K562 (cell line): Measurements from ENCODE around the gene FBXW11. TPM values are rescaled to one million over a fixed set of nuclear protein-coding genes. Genes with fewer than 3 reads are reported as not detected.

Source experiments
- C11orf30 ChIP-seq: fragments of 450-650 bp; IDR thresholded peaks from 2 replicates; pipeline ENCODE4 v1.6.1; 2016; ENCODE audit warnings: low read depth, mild to moderate bottlenecking
- CBX5 ChIP-seq: IDR thresholded peaks from 2 replicates; pipeline ENCODE4 v1.6.1; 2014; ENCODE audit warnings: low read depth, borderline replicate concordance
- E2F5 ChIP-seq: sonication (generic); formaldehyde crosslinking; IDR thresholded peaks from 2 replicates; pipeline ENCODE4 v1.8.0; 2022; ENCODE audit warnings: mild to moderate bottlenecking, missing genetic modification reagents
- ETS1 ChIP-seq: conservative IDR thresholded peaks from 2 replicates; pipeline ENCODE4 v1.6.1; 2011; ENCODE audit warnings: low read depth, mild to moderate bottlenecking, low read length; ENCODE audit not compliant: control insufficient read depth
- MAFF ChIP-seq: IDR thresholded peaks from 2 replicates; pipeline ENCODE4 v1.6.1; 2012; ENCODE audit warnings: low read length, improper control_type of control experiment
- MECOM ChIP-seq: fragments of 250-450 bp; sonication (Bioruptor Pico); IDR thresholded peaks from 2 replicates; pipeline ENCODE4 v1.8.0; 2022; ENCODE audit warnings: inconsistent platforms
- MXD1 ChIP-seq: fragments of 250-450 bp; sonication (Bioruptor Pico); IDR thresholded peaks from 2 replicates; pipeline ENCODE4 v1.8.0; 2021; ENCODE audit warnings: borderline replicate concordance, mild to moderate bottlenecking, moderate library complexity; ENCODE audit not compliant: poor library complexity, severe bottlenecking
- NCOA1 ChIP-seq: fragments of 450-650 bp; IDR thresholded peaks from 2 replicates; pipeline ENCODE4 v1.6.1; 2016; ENCODE audit warnings: low read depth
- NCOA2 ChIP-seq, 2 experiments: fragments of 450-650 bp; IDR thresholded peaks; 2 replicates each; pipeline ENCODE4 v1.6.1; 2018; ENCODE audit warnings: mild to moderate bottlenecking in 2 of 2, moderate library complexity in 1 of 2; ENCODE audit not compliant: partially characterized antibody in 2 of 2
- NFRKB ChIP-seq: fragments of 450-650 bp; IDR thresholded peaks from 2 replicates; pipeline ENCODE4 v1.6.1; 2016; ENCODE audit warnings: low read depth
- PCBP1 ChIP-seq: fragments of 200-400 bp; formaldehyde crosslinking; IDR thresholded peaks from 2 replicates; pipeline ENCODE4 v1.6.1; 2018; ENCODE audit warnings: mild to moderate bottlenecking, low read depth, low read length; ENCODE audit not compliant: poor library complexity, severe bottlenecking
- PTBP1 ChIP-seq: fragments of 200-400 bp; formaldehyde crosslinking; IDR thresholded peaks from 2 replicates; pipeline ENCODE4 v1.6.1; 2017; ENCODE audit warnings: low read depth, low read length
- STAG1 ChIP-seq: sonication (generic); formaldehyde crosslinking; IDR thresholded peaks from 2 replicates; pipeline ENCODE4 v1.5.0; 2020; ENCODE audit warnings: missing genetic modification reagents, borderline replicate concordance
- TCF15 ChIP-seq: fragments of 250-450 bp; sonication (Bioruptor Pico); IDR thresholded peaks from 2 replicates; pipeline ENCODE4 v1.8.0; 2022; ENCODE audit warnings: moderate library complexity, mild to moderate bottlenecking, inconsistent platforms
- TEAD4 ChIP-seq, 2 experiments: sonication (generic) in 1 of 2; formaldehyde crosslinking in 1 of 2; IDR thresholded peaks; 2 replicates each; pipeline versions ENCODE4 v1.6.1 to v1.8.0; 2012 to 2022; ENCODE audit warnings: borderline replicate concordance in 1 of 2, inconsistent platforms in 1 of 2, low read length in 1 of 2, mild to moderate bottlenecking in 1 of 2, missing genetic modification reagents in 1 of 2
- ZNF224 ChIP-seq: sonication (generic); formaldehyde crosslinking; IDR thresholded peaks from 2 replicates; pipeline ENCODE4 v1.8.0; 2022; ENCODE audit warnings: mild to moderate bottlenecking, missing genetic modification reagents
- ZNF354B ChIP-seq: fragments of 250-450 bp; sonication (Bioruptor Pico); IDR thresholded peaks from 2 replicates; pipeline ENCODE4 v1.4.0; 2020
- ZNF583 ChIP-seq: fragments of 250-450 bp; sonication (Bioruptor Pico); IDR thresholded peaks from 2 replicates; pipeline ENCODE4 v1.4.0; 2020
- ZNF609 ChIP-seq: sonication (generic); formaldehyde crosslinking; IDR thresholded peaks from 2 replicates; pipeline ENCODE4 v1.8.1; 2023; ENCODE audit warnings: missing genetic modification reagents, mild to moderate bottlenecking, borderline replicate concordance
- polyA plus RNA-seq, 8 experiments: library from polyadenylated mRNA; depleted of rRNA in 4 of 8; stranded (reverse) in 5 of 8; unstranded in 3 of 8; fragments of >200 nt; fragmentation: Nextera tagmentation in 2 of 8; fragmentation: Illumina TruSeq in 1 of 8; extraction: Ambion mirVana in 2 of 8; extraction: Trizol in 1 of 8; gene quantifications; 2 replicates each; pipeline versions ENCODE4 v1.2.1 to v1.2.3, GENCODE V29; 2011 to 2014; ENCODE audit warnings: inconsistent platforms in 1 of 8, missing spikeins in 1 of 8
- total RNA-seq, 7 experiments: library from RNA; depleted of rRNA in 6 of 7; stranded (reverse); fragments of >200 nt in 6 of 7; fragmentation: Illumina TruSeq in 2 of 7; extraction: Trizol in 2 of 7; gene quantifications; 2 replicates each; pipeline versions ENCODE4 v1.2.1 to v1.2.3, GENCODE V29; 2011 to 2021; ENCODE audit warnings: low replicate concordance in 1 of 7

FBXW11 gene
- total and polyA plus RNA-seq, 9 of the 15 experiments (the other 6 are each of a cell fraction or from before 2014, with no cell fraction given): 3.0 to 28.6 (median 23.6) TPM

GRCh38 chr5:171953860-171954701 lies 52.4 kb downstream of the FBXW11 start (continued):
- no peak for TF ChIP-seq ETS1
- TF ChIP-seq NCOA1: peak; percentile 68; the same call in 1 of the 2 replicates
- peak; percentile 53; the same call in 1 of the 2 replicates for TF ChIP-seq C11orf30
- TF ChIP-seq MXD1 (CRISPR knock-in tag): peak; percentile 14
- no peak for TF ChIP-seq STAG1
- peak; percentile 77; the same call in 1 of the 2 replicates for TF ChIP-seq ZNF583 (CRISPR knock-in tag)
- no peak for TF ChIP-seq ZNF224 (CRISPR knock-in tag)
- TF ChIP-seq CBX5: no peak
- TF ChIP-seq PCBP1: no peak
- no peak for TF ChIP-seq ZNF609 (CRISPR knock-in tag)
- no peak for TF ChIP-seq MECOM (CRISPR knock-in tag)
- TF ChIP-seq MAFF: no peak
- no peak for TF ChIP-seq PTBP1
- TF ChIP-seq ZNF354B (CRISPR knock-in tag): no peak
- TF ChIP-seq E2F5: no peak
- peak; percentile 94 for TF ChIP-seq NFRKB
- peak; percentile 63; the same call in 1 of the 2 replicates for TF ChIP-seq TCF15 (CRISPR knock-in tag)
- peak in 1 of 2 experiments; percentile 42 for TF ChIP-seq NCOA2 (IDR thresholded peaks at IDR 0.05; ENCODE audit: partially characterized antibody in 2 of 2)
- peak; percentile 92 for TF ChIP-seq TEAD4 (IDR thresholded peaks at IDR 0.05; ENCODE audit: low read length)
- TF ChIP-seq TEAD4 (CRISPR knock-in tag; IDR thresholded peaks at IDR 0.05; ENCODE audit: borderline replicate concordance): no peak
